Esophagus muscularis mucosa (tissue), 4 donors: ENCODE measurements around the gene NXF1. TPM values are rescaled to one million over a fixed set of nuclear protein-coding genes. Genes with fewer than 3 reads are reported as not detected.
A peak's percentile ranks its signal among the peaks of the same experiment; 100 is the strongest.

ENCODE experiments used
- DNase-seq: peaks from one replicate; pipeline ENCODE4 v3.0.0-alpha.2; 2017; ENCODE audit errors: extremely low spot score
- H3K27ac ChIP-seq, 4 donors: fragments of 200-600 bp; sonication (generic); replicated peaks in 1 of 4; 1 replicate in 3 of 4; 2 replicates in 1 of 4; pipeline ENCODE4 v1.5.1; 2016 to 2019; ENCODE audit warnings: mild to moderate bottlenecking in 1 of 4
- H3K27me3 ChIP-seq, 4 donors: fragments of 200-600 bp; sonication (generic); one replicate each; pipeline versions ENCODE4 v1.5.1 to v1.6.0; 2016 to 2019
- H3K36me3 ChIP-seq, 4 donors: fragments of 200-600 bp; sonication (generic); one replicate each; pipeline ENCODE4 v1.5.1; 2016 to 2019
- H3K4me1 ChIP-seq, 4 donors: fragments of 200-600 bp; sonication (generic); one replicate each; pipeline ENCODE4 v1.5.1; 2016 to 2019
- H3K4me3 ChIP-seq, 4 donors: fragments of 200-600 bp; sonication (generic); 1 replicate in 2 of 4; 2 replicates in 2 of 4; pipeline ENCODE4 v1.5.1; 2016 to 2019; ENCODE audit warnings: mild to moderate bottlenecking in 4 of 4, moderate library complexity in 1 of 4
- H3K9me3 ChIP-seq, 4 donors: fragments of 200-600 bp; sonication (generic); 1 replicate in 3 of 4; 2 replicates in 1 of 4; pipeline ENCODE4 v1.5.1; 2016 to 2019
- EP300 ChIP-seq: sonication (generic); formaldehyde crosslinking; IDR thresholded peaks from one replicate; pipeline ENCODE4 v1.6.1; 2017; ENCODE audit warnings: antibody characterized with exemption
- POLR2A ChIP-seq: fragments of 450-650 bp; IDR thresholded peaks from one replicate; pipeline ENCODE4 v1.6.1; 2017; ENCODE audit warnings: antibody characterized with exemption, moderate library complexity, mild to moderate bottlenecking, low read depth
- POLR2AphosphoS5 ChIP-seq, 2 donors: sonication (generic); formaldehyde crosslinking; IDR thresholded peaks; one replicate each; pipeline ENCODE4 v1.6.1; 2017; ENCODE audit warnings: antibody characterized with exemption in 2 of 2
- WGBS: methylation state at CpG from one replicate; pipeline ENCODE4 v1.1.5; 2018; 5-methylcytosine and 5-hydroxymethylcytosine counted together
- intact Hi-C: fragments of 100-400 bp; cut with DNase I; formaldehyde crosslinking; loops from one replicate; pipeline ENCODE4 v1.15.1; 2023
- total RNA-seq, 4 donors: library from RNA; depleted of rRNA; stranded (reverse); fragments of >200 nt; gene quantifications; one replicate each; pipeline versions ENCODE4 v1.1.0 to v1.2.1, GENCODE V29; 2016
- TF ChIP-seq, protein P1 (sequence below), 3 experiments: fragments of 200-600 bp in 2 of 3; fragments of 450-650 bp in 1 of 3; sonication (generic) in 2 of 3; IDR thresholded peaks; one replicate each; pipeline ENCODE4 v1.5.1; 2017 to 2019; ENCODE audit warnings: antibody characterized with exemption in 3 of 3, mild to moderate bottlenecking in 2 of 3, moderate library complexity in 1 of 3

Gene NXF1
- total RNA-seq, 4 donors from 2014 or later, result 38.6 to 86.4 (median 48.4) TPM

DNA sequence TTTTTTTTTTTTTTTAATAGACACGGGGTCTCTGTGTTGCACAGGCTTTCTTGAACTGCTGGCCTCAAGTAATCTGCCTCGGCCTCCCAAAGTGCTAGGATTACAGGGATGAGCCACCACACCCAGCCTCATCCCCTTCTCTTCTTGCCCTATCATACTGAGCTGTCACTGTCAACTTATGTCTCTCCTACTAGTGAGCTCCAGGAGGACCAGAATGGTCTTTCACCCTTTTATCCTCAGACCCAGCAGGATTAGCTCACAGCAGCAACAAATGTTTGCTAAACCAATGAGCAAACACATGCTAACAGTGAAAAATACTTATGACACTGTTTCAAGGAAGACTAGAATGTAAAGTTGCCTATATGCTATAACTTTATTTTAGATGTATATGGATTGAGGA, 6.4 kb upstream of the NXF1 start:
- no peak for TF ChIP-seq EP300
- Histone ChIP-seq H3K9me3 (no peaks in the 10 kb centered on the region), H3K4me3 (no peak overlapping the region), H3K27me3 (no peaks in the 10 kb centered on the region), H3K27ac (no peak overlapping the region), H3K4me1 (peaks cover 0 to 8% (median 2%) of the 10 kb centered on the region in 4 donors), H3K36me3 (peaks cover under 1 to 49% (median 42%) of the 10 kb centered on the region in 4 donors)
- WGBS, result 69% methylated on average over 2 of the region's 2 CpGs
- no peak for DNase-seq
- intact Hi-C loops, result no loop called here

DNA sequence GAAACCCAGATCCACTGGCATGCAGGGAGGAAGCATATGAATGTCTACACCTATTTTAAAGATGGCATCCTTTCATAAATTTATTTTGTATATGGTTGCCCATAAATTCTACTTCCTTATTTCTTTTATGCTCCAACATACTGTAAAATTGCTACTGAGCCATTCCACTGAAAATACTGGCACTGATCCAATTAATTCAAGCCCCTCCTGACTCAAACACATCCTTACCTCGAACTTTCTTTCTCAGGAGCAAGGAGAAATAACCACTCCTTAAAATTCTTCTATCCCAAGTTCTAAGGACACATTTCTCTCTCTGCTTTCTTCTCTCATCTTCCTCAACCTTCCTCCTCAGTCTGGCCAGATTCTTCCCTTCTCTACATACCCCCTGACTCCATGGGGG, 5.5 kb upstream of the NXF1 start:
- Histone ChIP-seq H3K36me3 (peaks cover 0 to 40% (median 34%) of the 10 kb centered on the region in 4 donors), H3K4me1 (peaks cover 8 to 17% (median 11%) of the 10 kb centered on the region in 4 donors), H3K27me3 (no peaks in the 10 kb centered on the region), H3K4me3 (no peak overlapping the region), H3K9me3 (no peaks in the 10 kb centered on the region), H3K27ac (no peak overlapping the region)
- intact Hi-C loops, result no loop called here
- TF ChIP-seq EP300, result no peak
- TF ChIP-seq, protein P1, sequence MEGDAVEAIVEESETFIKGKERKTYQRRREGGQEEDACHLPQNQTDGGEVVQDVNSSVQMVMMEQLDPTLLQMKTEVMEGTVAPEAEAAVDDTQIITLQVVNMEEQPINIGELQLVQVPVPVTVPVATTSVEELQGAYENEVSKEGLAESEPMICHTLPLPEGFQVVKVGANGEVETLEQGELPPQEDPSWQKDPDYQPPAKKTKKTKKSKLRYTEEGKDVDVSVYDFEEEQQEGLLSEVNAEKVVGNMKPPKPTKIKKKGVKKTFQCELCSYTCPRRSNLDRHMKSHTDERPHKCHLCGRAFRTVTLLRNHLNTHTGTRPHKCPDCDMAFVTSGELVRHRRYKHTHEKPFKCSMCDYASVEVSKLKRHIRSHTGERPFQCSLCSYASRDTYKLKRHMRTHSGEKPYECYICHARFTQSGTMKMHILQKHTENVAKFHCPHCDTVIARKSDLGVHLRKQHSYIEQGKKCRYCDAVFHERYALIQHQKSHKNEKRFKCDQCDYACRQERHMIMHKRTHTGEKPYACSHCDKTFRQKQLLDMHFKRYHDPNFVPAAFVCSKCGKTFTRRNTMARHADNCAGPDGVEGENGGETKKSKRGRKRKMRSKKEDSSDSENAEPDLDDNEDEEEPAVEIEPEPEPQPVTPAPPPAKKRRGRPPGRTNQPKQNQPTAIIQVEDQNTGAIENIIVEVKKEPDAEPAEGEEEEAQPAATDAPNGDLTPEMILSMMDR (IDR thresholded peaks at IDR 0.05), result no peak
- no peak for TF ChIP-seq POLR2A
- no peak for TF ChIP-seq POLR2AphosphoS5 (IDR thresholded peaks at IDR 0.05)
- 18% methylated on average over 1 of the region's 1 CpG for WGBS
- DNase-seq, result no peak

- no peaks in the 10 kb centered on the region for H3K9me3 ChIP-seq
- H3K27ac ChIP-seq, result peak overlapping the region; percentile 94 to 98 (median 95)
- H3K36me3 ChIP-seq, result peaks cover 11 to 31% (median 27%) of the 10 kb centered on the region in 4 donors
- no peaks in the 10 kb centered on the region for H3K27me3 ChIP-seq
- DNase-seq, result no peak
- WGBS, result 86% methylated on average over 4 of the region's 5 CpGs
- TF ChIP-seq, protein P1 (IDR thresholded peaks at IDR 0.05), result no peak
- peak in 1 of 2 donors; percentile 45 for TF ChIP-seq POLR2AphosphoS5 (IDR thresholded peaks at IDR 0.05)
- no peak overlapping the region for H3K4me3 ChIP-seq
- H3K4me1 ChIP-seq, result peaks cover 29 to 43% (median 32%) of the 10 kb centered on the region in 4 donors
- intact Hi-C loops, result no loop called here
Observed at GRCh38 chr11:62806611-62807121, 1.4 kb upstream of the NXF1 start.

DNA sequence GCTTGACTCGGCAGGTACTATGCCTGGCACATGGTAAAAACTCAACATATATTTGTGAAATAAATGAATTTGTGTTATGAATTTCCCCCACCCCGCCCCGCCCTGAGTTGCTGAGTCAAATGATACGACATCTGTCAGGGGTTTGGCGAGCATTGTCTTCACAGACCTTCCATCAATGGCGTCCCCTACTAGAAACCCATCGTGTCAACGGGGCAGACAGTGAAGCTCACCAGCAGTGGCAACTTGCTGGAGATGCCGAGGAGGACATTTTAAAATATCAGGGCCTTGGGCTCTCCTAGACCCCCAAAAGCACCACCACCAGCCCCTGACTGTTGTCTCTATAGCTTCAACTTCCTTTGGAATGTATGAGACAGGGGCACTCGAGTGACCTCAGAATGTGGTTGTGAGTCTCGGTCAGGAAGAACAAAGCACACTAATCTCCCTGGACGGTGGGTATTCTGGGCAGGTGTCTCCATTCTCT, 761 bp upstream of the NXF1 start:
- Histone ChIP-seq H3K4me3 (peak overlapping the region; percentile 83 to 99 (median 94)), H3K27me3 (no peaks in the 10 kb centered on the region), H3K27ac (peak overlapping the region; percentile 94 to 98 (median 95)), H3K4me1 (peaks cover 29 to 44% (median 32%) of the 10 kb centered on the region in 4 donors), H3K9me3 (no peaks in the 10 kb centered on the region), H3K36me3 (peaks cover 18 to 38% (median 34%) of the 10 kb centered on the region in 4 donors)
- TF ChIP-seq POLR2AphosphoS5 (IDR thresholded peaks at IDR 0.05), result no peak
- no peak for TF ChIP-seq POLR2A
- TF ChIP-seq, protein P1 (IDR thresholded peaks at IDR 0.05), result no peak
- TF ChIP-seq EP300, result no peak
- 24% methylated on average over 12 of the region's 12 CpGs for WGBS
- intact Hi-C loops, result loop anchor here (2.0 kb wide), 1 partner anchor 25 kb away; no protein-coding TSS in a partner anchor
- no peak for DNase-seq

DNA sequence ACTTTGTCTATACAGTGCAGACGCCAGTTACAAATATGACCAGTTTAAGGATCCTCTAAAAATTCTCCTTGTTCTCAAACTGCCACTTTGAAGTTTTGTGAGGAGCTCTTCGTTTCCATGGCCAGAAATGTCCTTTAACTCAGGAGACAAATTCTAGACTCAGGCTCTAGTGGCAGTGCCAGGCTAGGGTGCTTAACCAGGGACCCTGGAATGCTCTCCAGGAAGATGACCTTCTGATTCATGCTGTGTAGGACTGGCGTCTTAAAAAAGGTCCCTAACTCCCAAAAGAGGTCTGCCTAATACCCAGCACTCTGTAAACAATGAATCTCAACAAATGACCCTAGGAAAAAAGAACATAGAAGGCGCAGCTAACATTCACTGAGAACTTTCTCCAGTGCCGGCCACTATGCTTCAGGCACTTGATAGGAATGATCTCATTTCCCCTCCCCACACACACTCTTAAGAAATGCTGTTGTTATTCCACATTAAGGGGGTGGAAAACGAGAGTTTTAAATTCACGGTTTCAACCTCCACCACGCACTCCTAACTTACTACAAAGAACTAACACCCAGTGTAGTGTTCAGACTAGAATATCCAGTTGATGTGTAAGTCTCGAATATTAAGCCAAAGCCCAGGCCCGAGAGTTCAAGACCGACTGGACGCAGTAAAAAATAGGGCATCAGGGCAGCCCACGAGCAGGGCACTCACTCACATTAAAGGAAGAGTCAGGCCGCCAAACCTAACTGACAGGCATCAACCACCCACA, 747 bp downstream of the NXF1 start:
- TF ChIP-seq POLR2A (no peak), POLR2AphosphoS5 (IDR thresholded peaks at IDR 0.05) (no peak), EP300 (no peak)
- TF ChIP-seq, protein P1 (IDR thresholded peaks at IDR 0.05), result no peak

More for the DNA sequence above, 747 bp downstream of the NXF1 start:
- peaks cover 29 to 44% (median 32%) of the 10 kb centered on the region in 4 donors for H3K4me1 ChIP-seq
- H3K27ac ChIP-seq, result peak overlapping the region; percentile 94 to 98 (median 95)
- DNase-seq, result no peak
- H3K27me3 ChIP-seq, result no peaks in the 10 kb centered on the region
- H3K36me3 ChIP-seq, result peaks cover 33 to 53% (median 49%) of the 10 kb centered on the region in 4 donors
- WGBS, result 6% methylated on average over 13 of the region's 14 CpGs
- no peaks in the 10 kb centered on the region for H3K9me3 ChIP-seq
- peak overlapping the region; percentile 83 to 99 (median 94) for H3K4me3 ChIP-seq
- intact Hi-C loops, result loop anchor here (2.0 kb wide), 1 partner anchor 26 kb away; no protein-coding TSS in a partner anchor
